HepG2 (cell line): ENCODE measurements around the gene GYS1. TPM values are rescaled to one million over a fixed set of nuclear protein-coding genes. Genes with fewer than 3 reads are reported as not detected.

Source experiments
- CREBL2 ChIP-seq: sonication (generic); formaldehyde crosslinking; IDR thresholded peaks from 2 replicates; pipeline ENCODE4 v1.8.1; 2023; ENCODE audit warnings: missing genetic modification reagents, mild to moderate bottlenecking, borderline replicate concordance
- ETS1 ChIP-seq: sonication (generic); formaldehyde crosslinking; IDR thresholded peaks from 2 replicates; pipeline ENCODE4 v1.4.0; 2020; ENCODE audit warnings: missing genetic modification reagents
- EZH2 ChIP-seq: conservative IDR thresholded peaks from 2 replicates; pipeline ENCODE4 v1.6.1; 2012; ENCODE audit warnings: mild to moderate bottlenecking, low read depth, low read length, moderate library complexity
- HES4 ChIP-seq: sonication (generic); formaldehyde crosslinking; IDR thresholded peaks from 2 replicates; pipeline ENCODE4 v1.9.0; 2021; ENCODE audit warnings: mild to moderate bottlenecking, missing genetic modification reagents, borderline replicate concordance
- KMT2B ChIP-seq: IDR thresholded peaks from 2 replicates; pipeline ENCODE4 v1.6.1; 2016; ENCODE audit warnings: missing genetic modification reagents, missing compliant biosample characterization
- MAF1 ChIP-seq: sonication (generic); formaldehyde crosslinking; IDR thresholded peaks from 2 replicates; pipeline ENCODE4 v1.5.0; 2020; ENCODE audit warnings: missing genetic modification reagents, borderline replicate concordance
- MAX ChIP-seq: IDR thresholded peaks from 2 replicates; pipeline ENCODE4 v1.6.1; 2012; ENCODE audit warnings: inconsistent platforms
- MBNL3 ChIP-seq: fragments of 250-450 bp; sonication (Bioruptor Pico); conservative IDR thresholded peaks from 2 replicates; pipeline ENCODE4 v1.8.0; 2022; ENCODE audit warnings: mild to moderate bottlenecking, inconsistent platforms
- MLLT10 ChIP-seq: sonication (generic); formaldehyde crosslinking; IDR thresholded peaks from 2 replicates; pipeline ENCODE4 v1.4.0; 2020; ENCODE audit warnings: missing genetic modification reagents
- MTERF4 ChIP-seq: sonication (generic); formaldehyde crosslinking; IDR thresholded peaks from 2 replicates; pipeline ENCODE4 v1.8.0; 2023; ENCODE audit warnings: mild to moderate bottlenecking, missing genetic modification reagents
- NR2F2 ChIP-seq: IDR thresholded peaks from 2 replicates; pipeline ENCODE4 v1.6.1; 2012; ENCODE audit warnings: low read depth, inconsistent platforms, borderline replicate concordance
- PCBP1 ChIP-seq: fragments of 200-400 bp; formaldehyde crosslinking; IDR thresholded peaks from 2 replicates; pipeline ENCODE4 v1.6.1; 2017; ENCODE audit warnings: mild to moderate bottlenecking, low read depth, low read length, borderline replicate concordance
- PHF8 ChIP-seq: sonication (generic); formaldehyde crosslinking; IDR thresholded peaks from 2 replicates; pipeline ENCODE4 v1.5.0; 2020; ENCODE audit warnings: missing genetic modification reagents
- SOX6 ChIP-seq, 2 experiments: fragments of 450-650 bp in 1 of 2; sonication (generic) in 1 of 2; formaldehyde crosslinking in 1 of 2; IDR thresholded peaks; 2 replicates each; pipeline versions ENCODE4 v1.4.0 to v1.6.1; 2017 to 2020; ENCODE audit warnings: antibody characterized with exemption in 1 of 2, mild to moderate bottlenecking in 1 of 2, missing genetic modification reagents in 1 of 2
- TEAD2 ChIP-seq: sonication (generic); formaldehyde crosslinking; IDR thresholded peaks from 2 replicates; pipeline ENCODE4 v1.9.0; 2021; ENCODE audit warnings: missing genetic modification reagents
- TOPORS ChIP-seq: sonication (generic); formaldehyde crosslinking; IDR thresholded peaks from 2 replicates; pipeline ENCODE4 v1.8.0; 2023; ENCODE audit warnings: mild to moderate bottlenecking, missing genetic modification reagents
- U2AF1 ChIP-seq: fragments of 200-400 bp; formaldehyde crosslinking; optimal IDR thresholded peaks from 2 replicates; pipeline ENCODE3; 2017; ENCODE audit warnings: mild to moderate bottlenecking, low read depth, low read length
- XBP1 ChIP-seq: sonication (generic); formaldehyde crosslinking; IDR thresholded peaks from 2 replicates; pipeline ENCODE4 v1.5.0; 2020; ENCODE audit warnings: missing genetic modification reagents
- XRCC5 ChIP-seq: fragments of 200-400 bp; formaldehyde crosslinking; optimal IDR thresholded peaks from 2 replicates; pipeline ENCODE3; 2017; ENCODE audit warnings: mild to moderate bottlenecking, low read length
- YY1 ChIP-seq: IDR thresholded peaks from 2 replicates; pipeline ENCODE4 v1.6.1; 2011; ENCODE audit warnings: low read length, low read depth, moderate library complexity, mild to moderate bottlenecking; ENCODE audit not compliant: insufficient read depth, insufficient replicate concordance
- ZBTB1 ChIP-seq: sonication (generic); formaldehyde crosslinking; IDR thresholded peaks from 2 replicates; pipeline ENCODE4 v1.4.0; 2020; ENCODE audit warnings: missing genetic modification reagents, borderline replicate concordance
- ZKSCAN1 ChIP-seq: fragments of 150-350 bp; IDR thresholded peaks from 2 replicates; pipeline ENCODE4 v1.6.1; 2014; ENCODE audit warnings: low read length
- ZNF589 ChIP-seq: sonication (generic); formaldehyde crosslinking; conservative IDR thresholded peaks from 2 replicates; pipeline ENCODE4 v1.8.0; 2022; ENCODE audit warnings: mild to moderate bottlenecking, moderate library complexity, missing genetic modification reagents
- ZNF703 ChIP-seq: sonication (generic); formaldehyde crosslinking; IDR thresholded peaks from 2 replicates; pipeline ENCODE4 v1.5.1; 2020; ENCODE audit warnings: missing genetic modification reagents, mild to moderate bottlenecking, moderate library complexity, borderline replicate concordance
- ZNF770 ChIP-seq: sonication (generic); formaldehyde crosslinking; IDR thresholded peaks from 2 replicates; pipeline ENCODE4 v1.5.0; 2020; ENCODE audit warnings: mild to moderate bottlenecking, missing genetic modification reagents
- ZNF775 ChIP-seq: sonication (generic); formaldehyde crosslinking; IDR thresholded peaks from 2 replicates; pipeline ENCODE4 v1.4.0; 2020; ENCODE audit warnings: missing genetic modification reagents, mild to moderate bottlenecking, moderate library complexity, borderline replicate concordance
- ZSCAN22 ChIP-seq: sonication (generic); formaldehyde crosslinking; IDR thresholded peaks from 2 replicates; pipeline ENCODE4 v1.4.0; 2020; ENCODE audit warnings: mild to moderate bottlenecking, missing genetic modification reagents
- polyA plus RNA-seq, 8 experiments: library from polyadenylated mRNA; depleted of rRNA in 3 of 8; stranded (reverse) in 7 of 8; unstranded in 1 of 8; fragments of >200 nt; fragmentation: Illumina TruSeq in 4 of 8; extraction: Trizol in 4 of 8; gene quantifications; 2 replicates each; pipeline versions ENCODE4 v1.2.1 to v1.2.3, GENCODE V29; 2011 to 2016; ENCODE audit warnings: low read depth in 4 of 8, missing spikeins in 1 of 8, mixed read lengths in 1 of 8; ENCODE audit not compliant: insufficient read depth in 1 of 8
- total RNA-seq, 5 experiments: library from RNA; depleted of rRNA; stranded (reverse); fragments of >200 nt; fragmentation: Illumina TruSeq; extraction: Trizol; gene quantifications; 2 replicates each; pipeline ENCODE4 v1.2.3, GENCODE V29; 2016; ENCODE audit warnings: low read depth in 1 of 5

The GYS1 gene
- total and polyA plus RNA-seq, 2 of the 13 experiments (the other 11 are each of a cell fraction or from before 2014, with no cell fraction given), result 18.4 to 42.1 TPM

GRCh38 chr19:48954595-48955307 is 38.4 kb downstream of the GYS1 start, which contains the start of gene BAX (continued):
- TF ChIP-seq MBNL3 (peak; percentile 97), CREBL2 (no peak; the same call in 1 of the 2 replicates), ETS1 (CRISPR knock-in tag) (peak; percentile 77; the same call in 1 of the 2 replicates), XBP1 (no peak), NR2F2 (no peak), MAX (peak; percentile 94), TEAD2 (CRISPR knock-in tag) (no peak), TOPORS (CRISPR knock-in tag) (no peak), ZBTB1 (no peak), ZSCAN22 (CRISPR knock-in tag) (no peak), ZNF589 (CRISPR knock-in tag) (no peak), ZNF770 (CRISPR knock-in tag) (no peak), ZKSCAN1 (no peak), HES4 (CRISPR knock-in tag) (no peak), KMT2B (CRISPR knock-in tag) (no peak), PHF8 (CRISPR knock-in tag) (peak; percentile 62), SOX6 (IDR thresholded peaks at IDR 0.05) (no peak), SOX6 (CRISPR knock-in tag; IDR thresholded peaks at IDR 0.05) (peak; percentile 48), MLLT10 (CRISPR knock-in tag) (no peak), ZNF703 (0 out of 2 replicates have a peak, but pooled peaks have one; percentile 30), EZH2 (no peak), MAF1 (CRISPR knock-in tag) (no peak), YY1 (peak; percentile 100), U2AF1 (peak; percentile 2), PCBP1 (0 out of 2 replicates have a peak, but pooled peaks have one; percentile 44), ZNF775 (CRISPR knock-in tag) (no peak), MTERF4 (CRISPR knock-in tag) (no peak; the same call in 1 of the 2 replicates), XRCC5 (no peak)
